HG03066 (cell line): ENCODE measurements around the gene SRGAP1.

ENCODE experiments used
- ATAC-seq: cut with Tn5 transposase; IDR thresholded peaks from one replicate; pipeline ENCODE4 v1.9.1; 2021; ENCODE audit warnings: low read depth; ENCODE audit not compliant: unreplicated experiment

SRGAP1 gene

GRCh38 chr12:63844391-63845341, at the start of gene SRGAP1:
Gene SRGAP1, plus strand, starts transcription at chr12:63844700. Its CDS starts 117 bp downstream, at chr12:63844817.
- peak; percentile 28 for ATAC-seq

- no peak for ATAC-seq
Observed at GRCh38 chr12:63795032-63795687, 49.3 kb upstream of the SRGAP1 start.

- ATAC-seq: no peak
Observed at GRCh38 chr12:63795944-63796343, 48.6 kb upstream of the SRGAP1 start.

GRCh38 chr12:63802012-63802608, 42.4 kb upstream of the SRGAP1 start:
- ATAC-seq: no peak

- no peak for ATAC-seq
Observed at GRCh38 chr12:63804746-63805145, 39.8 kb upstream of the SRGAP1 start.

- no peak for ATAC-seq
Observed at GRCh38 chr12:63805704-63806672, 38.5 kb upstream of the SRGAP1 start.

- ATAC-seq: no peak
Observed at GRCh38 chr12:63808631-63809030, 35.9 kb upstream of the SRGAP1 start.

- ATAC-seq: no peak
Observed at GRCh38 chr12:63809566-63809965, 34.9 kb upstream of the SRGAP1 start.

GRCh38 chr12:63811334-63811733, 33.2 kb upstream of the SRGAP1 start:
- ATAC-seq: no peak

- ATAC-seq: no peak
Observed at GRCh38 chr12:63811755-63812154, 32.7 kb upstream of the SRGAP1 start.

- ATAC-seq: peak; percentile 40
Observed at GRCh38 chr12:63814146-63814772, 30.2 kb upstream of the SRGAP1 start.

GRCh38 chr12:63815482-63815852, 29.0 kb upstream of the SRGAP1 start:
- ATAC-seq: no peak

- ATAC-seq: no peak
Observed at GRCh38 chr12:63816031-63816430, 28.5 kb upstream of the SRGAP1 start.

GRCh38 chr12:63820427-63820826, 24.1 kb upstream of the SRGAP1 start:
- no peak for ATAC-seq

GRCh38 chr12:63821781-63822251, 22.7 kb upstream of the SRGAP1 start:
- ATAC-seq: no peak

- no peak for ATAC-seq
Observed at GRCh38 chr12:63822352-63822751, 22.1 kb upstream of the SRGAP1 start.

GRCh38 chr12:63823040-63823439, 21.5 kb upstream of the SRGAP1 start:
- ATAC-seq: no peak

GRCh38 chr12:63826006-63826585, 18.4 kb upstream of the SRGAP1 start:
- ATAC-seq: no peak

- no peak for ATAC-seq
Observed at GRCh38 chr12:63828867-63829266, 15.6 kb upstream of the SRGAP1 start.
